Measurements from ENCODE around the gene KIF16B.

- TF ChIP-seq CTCF (IDR thresholded peaks at IDR 0.05), result no peak
- no peak for TF ChIP-seq POLR2A (IDR thresholded peaks at IDR 0.05)
- no peak for TF ChIP-seq POLR2AphosphoS5 (IDR thresholded peaks at IDR 0.05)
- no peak for TF ChIP-seq EP300 (IDR thresholded peaks at IDR 0.05)
These were observed 327.4 kb downstream of the KIF16B start for GRCh38 chr20:16245879-16246278.

All from sigmoid colon (tissue), 4 donors.